A549 (cell line): Measurements from ENCODE around the gene GPX2.

Source experiments
- HDAC2 ChIP-seq: fragments of 200-600 bp; sonication (generic); IDR thresholded peaks from 2 replicates; pipeline ENCODE4 v1.6.1; 2016
- POLR2A ChIP-seq: IDR thresholded peaks from 2 replicates; pipeline ENCODE4 v1.6.1; 2012; ENCODE audit warnings: mild to moderate bottlenecking, low read length
- RAD21 ChIP-seq, 2 experiments: fragments of >200 bp in 1 of 2; sonication (Bioruptor Twin) in 1 of 2; formaldehyde crosslinking in 1 of 2; IDR thresholded peaks in 1 of 2; conservative IDR thresholded peaks in 1 of 2; 2 replicates in 1 of 2; 3 replicates in 1 of 2; pipeline ENCODE4 v1.6.1; 2012 to 2018; ENCODE audit warnings: inconsistent platforms in 1 of 2
- TF ChIP-seq, protein P1 (sequence below): fragments of >200 bp; sonication (Bioruptor Twin); formaldehyde crosslinking; IDR thresholded peaks from 3 replicates; pipeline ENCODE4 v1.5.1; 2016

DNA sequence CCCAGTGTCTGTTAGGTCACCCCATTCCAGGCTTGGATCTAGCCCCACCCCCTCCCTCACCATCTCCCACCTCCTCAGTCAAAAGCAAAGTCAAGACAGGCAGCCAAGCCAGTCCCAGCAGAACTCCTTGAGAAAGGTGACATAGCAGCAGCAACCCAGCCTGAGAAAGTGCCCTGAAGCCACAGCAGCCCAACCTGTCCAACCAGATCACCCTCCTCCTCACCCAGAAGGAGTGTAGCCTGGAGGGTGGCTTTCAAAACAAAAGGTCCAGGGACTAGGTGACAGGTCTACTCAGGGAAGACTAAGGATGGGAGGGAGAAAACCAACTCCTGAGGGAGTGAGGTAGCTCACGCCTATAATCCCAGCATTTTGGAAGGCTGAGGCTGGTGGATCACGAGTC lies 24.4 kb upstream of the GPX2 start:
- TF ChIP-seq, protein P1, sequence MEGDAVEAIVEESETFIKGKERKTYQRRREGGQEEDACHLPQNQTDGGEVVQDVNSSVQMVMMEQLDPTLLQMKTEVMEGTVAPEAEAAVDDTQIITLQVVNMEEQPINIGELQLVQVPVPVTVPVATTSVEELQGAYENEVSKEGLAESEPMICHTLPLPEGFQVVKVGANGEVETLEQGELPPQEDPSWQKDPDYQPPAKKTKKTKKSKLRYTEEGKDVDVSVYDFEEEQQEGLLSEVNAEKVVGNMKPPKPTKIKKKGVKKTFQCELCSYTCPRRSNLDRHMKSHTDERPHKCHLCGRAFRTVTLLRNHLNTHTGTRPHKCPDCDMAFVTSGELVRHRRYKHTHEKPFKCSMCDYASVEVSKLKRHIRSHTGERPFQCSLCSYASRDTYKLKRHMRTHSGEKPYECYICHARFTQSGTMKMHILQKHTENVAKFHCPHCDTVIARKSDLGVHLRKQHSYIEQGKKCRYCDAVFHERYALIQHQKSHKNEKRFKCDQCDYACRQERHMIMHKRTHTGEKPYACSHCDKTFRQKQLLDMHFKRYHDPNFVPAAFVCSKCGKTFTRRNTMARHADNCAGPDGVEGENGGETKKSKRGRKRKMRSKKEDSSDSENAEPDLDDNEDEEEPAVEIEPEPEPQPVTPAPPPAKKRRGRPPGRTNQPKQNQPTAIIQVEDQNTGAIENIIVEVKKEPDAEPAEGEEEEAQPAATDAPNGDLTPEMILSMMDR, result no peak
- TF ChIP-seq POLR2A (no peak), HDAC2 (no peak), RAD21 (conservative IDR thresholded peaks at IDR 0.05 in 1 of 2, IDR thresholded peaks at IDR 0.05 in 1 of 2) (no peak)
